ENCODE data around the gene TSEN15.

The TSEN15 gene

DNA sequence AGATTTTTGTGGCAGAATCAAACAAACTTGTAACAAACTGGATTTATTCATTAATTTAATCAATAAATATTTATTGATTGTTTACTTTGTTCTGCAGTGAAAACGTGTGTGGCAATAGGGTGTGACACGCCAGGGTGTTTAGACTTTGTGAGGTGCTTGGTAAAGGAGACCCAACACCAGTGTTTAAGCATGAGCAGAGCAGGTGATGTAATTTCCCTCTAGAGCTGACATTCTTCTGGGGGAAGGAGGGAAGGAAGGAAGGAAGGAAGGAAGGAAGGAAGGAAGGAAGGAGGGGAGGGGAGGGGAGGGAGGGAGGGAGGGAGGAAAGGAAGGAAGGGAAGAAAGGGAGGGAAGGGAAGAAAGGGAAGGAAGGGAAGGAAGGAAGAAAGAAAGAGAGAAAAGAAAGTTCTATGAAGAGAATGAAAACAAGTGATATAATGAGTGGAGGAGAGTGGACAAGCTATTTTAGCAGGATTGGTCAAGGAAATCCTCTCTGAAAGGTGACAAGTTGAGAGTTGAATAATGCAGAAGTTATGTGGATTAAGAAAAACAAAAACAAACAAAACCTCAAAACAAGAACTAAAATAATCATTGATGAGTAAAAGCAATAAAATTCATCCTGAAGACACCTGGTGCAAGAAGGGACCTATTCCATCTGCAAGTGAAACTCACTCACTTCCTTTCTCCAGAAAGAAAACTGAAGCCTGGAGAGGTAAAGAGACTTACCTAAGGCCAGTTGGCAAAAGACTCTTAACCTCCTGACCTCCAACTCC, 60.8 kb downstream of the TSEN15 start:
- no peak for DNase-seq

GRCh38 chr1:184113251-184113650, 61.7 kb downstream of the TSEN15 start:
- no peak for DNase-seq

DNA sequence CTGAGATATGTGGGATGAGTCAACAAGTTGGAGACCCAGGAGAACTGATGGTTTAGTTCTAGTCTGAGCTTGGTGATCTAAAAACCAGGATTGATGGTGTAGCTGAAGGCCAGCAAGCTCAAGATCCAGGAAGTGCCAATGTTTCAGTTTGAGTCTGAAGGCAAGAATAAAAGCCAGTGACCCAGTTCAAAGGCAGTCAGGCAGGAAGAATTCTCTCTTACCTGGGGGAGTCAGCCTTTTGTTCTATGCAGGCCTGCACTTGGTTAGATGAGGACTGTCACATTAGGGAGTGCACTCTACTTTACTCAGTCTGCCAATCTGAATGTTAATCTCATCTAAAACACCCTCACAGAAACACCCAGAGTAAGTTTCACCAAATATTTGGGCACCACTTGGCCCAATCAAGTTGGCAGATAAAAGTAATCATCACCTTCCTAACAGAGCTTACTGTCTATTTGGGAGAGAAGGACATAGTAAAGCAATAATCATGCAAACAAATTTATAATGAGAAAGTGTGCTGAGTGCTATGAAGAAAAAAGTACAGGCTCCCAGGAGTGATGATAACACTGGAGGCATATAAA, 63.4 kb downstream of the TSEN15 start:
- DNase-seq, result no peak

GRCh38 chr1:184116287-184116686, 64.8 kb downstream of the TSEN15 start:
- no peak for DNase-seq

- DNase-seq, result no peak
Observed at GRCh38 chr1:184118046-184118445, 66.5 kb downstream of the TSEN15 start.
